Breast epithelium (tissue), 4 donors: ENCODE results near the gene AIG1. TPM values are rescaled to one million over a fixed set of nuclear protein-coding genes. Genes with fewer than 3 reads are reported as not detected.

Experiments used
- DNase-seq, 2 donors: peaks; one replicate each; pipeline ENCODE4 v3.0.0-alpha.2; 2019; ENCODE audit warnings: low spot score in 2 of 2
- H3K27ac ChIP-seq, 2 donors: fragments of 200-600 bp; sonication (generic) in 1 of 2; one replicate each; pipeline ENCODE4 v1.5.1; 2016 to 2019; ENCODE audit warnings: mild to moderate bottlenecking in 1 of 2
- H3K27me3 ChIP-seq, 2 donors: fragments of 200-600 bp; sonication (generic) in 1 of 2; one replicate each; pipeline versions ENCODE4 v1.5.1 to v1.6.0; 2017 to 2019; ENCODE audit warnings: control low read depth in 1 of 2, mild to moderate bottlenecking in 1 of 2
- H3K36me3 ChIP-seq: fragments of 200-600 bp; one replicate; pipeline ENCODE4 v1.5.1; 2019
- H3K4me1 ChIP-seq, 2 donors: fragments of 200-600 bp; sonication (generic); one replicate each; pipeline ENCODE4 v1.5.1; 2016 to 2019; ENCODE audit warnings: control low read depth in 1 of 2
- H3K4me3 ChIP-seq, 3 donors: fragments of 200-600 bp; sonication (generic); 1 replicate in 2 of 3; 2 replicates in 1 of 3; pipeline ENCODE4 v1.5.1; 2016 to 2019; ENCODE audit warnings: mild to moderate bottlenecking in 3 of 3, moderate library complexity in 2 of 3
- H3K9me3 ChIP-seq, 2 donors: fragments of 200-600 bp; sonication (generic) in 1 of 2; one replicate each; pipeline ENCODE4 v1.5.1; 2016 to 2019; ENCODE audit warnings: control low read depth in 1 of 2
- CTCF ChIP-seq, 3 donors: fragments of 450-650 bp; IDR thresholded peaks; one replicate each; pipeline ENCODE4 v1.5.1; 2016 to 2017; ENCODE audit warnings: antibody characterized with exemption in 3 of 3, mild to moderate bottlenecking in 3 of 3, moderate library complexity in 3 of 3
- POLR2A ChIP-seq: fragments of 450-650 bp; IDR thresholded peaks from one replicate; pipeline ENCODE4 v1.6.1; 2016; ENCODE audit warnings: antibody characterized with exemption, mild to moderate bottlenecking, moderate library complexity
- POLR2AphosphoS5 ChIP-seq, 3 donors: sonication (generic); formaldehyde crosslinking; IDR thresholded peaks; one replicate each; pipeline ENCODE4 v1.6.1; 2017; ENCODE audit warnings: antibody characterized with exemption in 3 of 3
- intact Hi-C: fragments of 100-400 bp; cut with DNase I; formaldehyde crosslinking; loops from one replicate; pipeline ENCODE4 v1.15.1; 2023; ENCODE audit warnings: low total_unique reads
- total RNA-seq, 3 donors: library from RNA; depleted of rRNA; stranded (reverse); fragments of >200 nt; gene quantifications; one replicate each; pipeline ENCODE4 v1.1.0, GENCODE V29; 2016

Gene AIG1
- total RNA-seq, 3 donors from 2014 or later, result 43.0 to 53.6 (median 44.2) TPM

- no peak for DNase-seq
- Histone ChIP-seq H3K27me3 (no peaks in the 10 kb centered on the region), H3K4me3 (no peak overlapping the region), H3K27ac (no peak overlapping the region), H3K4me1 (no peaks in the 10 kb centered on the region), H3K36me3 (no peaks in the 10 kb centered on the region), H3K9me3 (no peaks in the 10 kb centered on the region)
- TF ChIP-seq POLR2A, result no peak
- TF ChIP-seq CTCF (IDR thresholded peaks at IDR 0.05), result no peak
- no peak for TF ChIP-seq POLR2AphosphoS5 (IDR thresholded peaks at IDR 0.05)
- intact Hi-C loops, result no loop called here
Observed at GRCh38 chr6:143119260-143119659, 58.6 kb downstream of the AIG1 start.

- Histone ChIP-seq H3K9me3 (no peaks in the 10 kb centered on the region), H3K27ac (no peak overlapping the region), H3K36me3 (no peaks in the 10 kb centered on the region), H3K4me3 (no peak overlapping the region), H3K27me3 (no peaks in the 10 kb centered on the region), H3K4me1 (no peaks in the 10 kb centered on the region)
- DNase-seq, result no peak
- no peak for TF ChIP-seq POLR2AphosphoS5 (IDR thresholded peaks at IDR 0.05)
- TF ChIP-seq POLR2A, result no peak
- intact Hi-C loops, result no loop called here
Observed at GRCh38 chr6:143123081-143123480, 62.4 kb downstream of the AIG1 start.

- Histone ChIP-seq H3K27ac (no peak overlapping the region), H3K4me3 (no peak overlapping the region), H3K27me3 (no peaks in the 10 kb centered on the region), H3K9me3 (peaks cover 0 to 2% of the 10 kb centered on the region in 2 donors), H3K36me3 (no peaks in the 10 kb centered on the region), H3K4me1 (no peaks in the 10 kb centered on the region)
- TF ChIP-seq POLR2AphosphoS5 (IDR thresholded peaks at IDR 0.05), result no peak
- DNase-seq, result no peak
- intact Hi-C loops, result no loop called here
Observed at GRCh38 chr6:143123941-143124340, 63.3 kb downstream of the AIG1 start.

- no peaks in the 10 kb centered on the region for H3K36me3 ChIP-seq
- H3K4me1 ChIP-seq, result no peaks in the 10 kb centered on the region
- no peak overlapping the region for H3K27ac ChIP-seq
- H3K27me3 ChIP-seq, result no peaks in the 10 kb centered on the region
- peaks cover 3 to 4% of the 10 kb centered on the region in 2 donors for H3K9me3 ChIP-seq
- H3K4me3 ChIP-seq, result no peak overlapping the region
- no peak for TF ChIP-seq POLR2A
- intact Hi-C loops, result no loop called here
- DNase-seq, result no peak
Observed at GRCh38 chr6:143125455-143125854, 64.8 kb downstream of the AIG1 start.

GRCh38 chr6:143125864-143126573, 65.3 kb downstream of the AIG1 start:
- no peak for TF ChIP-seq POLR2A
- TF ChIP-seq POLR2AphosphoS5 (IDR thresholded peaks at IDR 0.05), result no peak
- TF ChIP-seq CTCF (IDR thresholded peaks at IDR 0.05), result no peak
- Histone ChIP-seq H3K9me3 (peaks cover 4 to 9% of the 10 kb centered on the region in 2 donors), H3K36me3 (no peaks in the 10 kb centered on the region), H3K27ac (no peak overlapping the region), H3K4me1 (no peaks in the 10 kb centered on the region), H3K4me3 (no peak overlapping the region), H3K27me3 (no peaks in the 10 kb centered on the region)
- intact Hi-C loops, result no loop called here
- DNase-seq, result no peak

- no peak overlapping the region for H3K27ac ChIP-seq
- H3K4me3 ChIP-seq, result no peak overlapping the region
- H3K27me3 ChIP-seq, result no peaks in the 10 kb centered on the region
- no peak for DNase-seq
- TF ChIP-seq POLR2AphosphoS5 (IDR thresholded peaks at IDR 0.05) (no peak), CTCF (IDR thresholded peaks at IDR 0.05) (no peak), POLR2A (no peak)
- H3K4me1 ChIP-seq, result no peaks in the 10 kb centered on the region
- intact Hi-C loops, result no loop called here
- peaks cover 9 to 14% of the 10 kb centered on the region in 2 donors for H3K9me3 ChIP-seq
- no peaks in the 10 kb centered on the region for H3K36me3 ChIP-seq
Observed at GRCh38 chr6:143126574-143126941, 65.9 kb downstream of the AIG1 start.
